Measurements from ENCODE around the gene SELENOP. TPM values are rescaled to one million over a fixed set of nuclear protein-coding genes. Genes with fewer than 3 reads are reported as not detected.

The SELENOP gene, protein sequence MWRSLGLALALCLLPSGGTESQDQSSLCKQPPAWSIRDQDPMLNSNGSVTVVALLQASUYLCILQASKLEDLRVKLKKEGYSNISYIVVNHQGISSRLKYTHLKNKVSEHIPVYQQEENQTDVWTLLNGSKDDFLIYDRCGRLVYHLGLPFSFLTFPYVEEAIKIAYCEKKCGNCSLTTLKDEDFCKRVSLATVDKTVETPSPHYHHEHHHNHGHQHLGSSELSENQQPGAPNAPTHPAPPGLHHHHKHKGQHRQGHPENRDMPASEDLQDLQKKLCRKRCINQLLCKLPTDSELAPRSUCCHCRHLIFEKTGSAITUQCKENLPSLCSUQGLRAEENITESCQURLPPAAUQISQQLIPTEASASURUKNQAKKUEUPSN
- total RNA-seq (100 to 1,000 TPM in 2 of 4 donors, 10 to 100 TPM in 2; 88.4 to 155 (median 99.5) TPM), polyA plus RNA-seq (100 to 1,000 TPM in 1 of 3 donors, 10 to 100 TPM in 2; 34.3 to 152 (median 70.8) TPM)
- long read RNA-seq, donor 1, transcript SELENOP-202 (3 exons, 799 nt) = minor isoform, 7 of 60 reads
- long read RNA-seq, donor 1, transcript SELENOP-214 (5 exons, 2,243 nt) = major isoform, 52 of 60 reads
- long read RNA-seq, donor 1, partial matches to known transcripts = 0 of 60 reads
- long read RNA-seq, donor 1, other reads (novel, unspliced or antisense) = 0 of 60 reads
- long read RNA-seq, donor 2, transcript SELENOP-202 (3 exons, 799 nt) = minor isoform, 8 of 126 reads
- long read RNA-seq, donor 2, transcript SELENOP-214 (5 exons, 2,243 nt) = major isoform, 112 of 126 reads
- long read RNA-seq, donor 2, partial matches to known transcripts = 2 of 126 reads
- long read RNA-seq, donor 2, other reads (novel, unspliced or antisense) = 3 of 126 reads

DNA sequence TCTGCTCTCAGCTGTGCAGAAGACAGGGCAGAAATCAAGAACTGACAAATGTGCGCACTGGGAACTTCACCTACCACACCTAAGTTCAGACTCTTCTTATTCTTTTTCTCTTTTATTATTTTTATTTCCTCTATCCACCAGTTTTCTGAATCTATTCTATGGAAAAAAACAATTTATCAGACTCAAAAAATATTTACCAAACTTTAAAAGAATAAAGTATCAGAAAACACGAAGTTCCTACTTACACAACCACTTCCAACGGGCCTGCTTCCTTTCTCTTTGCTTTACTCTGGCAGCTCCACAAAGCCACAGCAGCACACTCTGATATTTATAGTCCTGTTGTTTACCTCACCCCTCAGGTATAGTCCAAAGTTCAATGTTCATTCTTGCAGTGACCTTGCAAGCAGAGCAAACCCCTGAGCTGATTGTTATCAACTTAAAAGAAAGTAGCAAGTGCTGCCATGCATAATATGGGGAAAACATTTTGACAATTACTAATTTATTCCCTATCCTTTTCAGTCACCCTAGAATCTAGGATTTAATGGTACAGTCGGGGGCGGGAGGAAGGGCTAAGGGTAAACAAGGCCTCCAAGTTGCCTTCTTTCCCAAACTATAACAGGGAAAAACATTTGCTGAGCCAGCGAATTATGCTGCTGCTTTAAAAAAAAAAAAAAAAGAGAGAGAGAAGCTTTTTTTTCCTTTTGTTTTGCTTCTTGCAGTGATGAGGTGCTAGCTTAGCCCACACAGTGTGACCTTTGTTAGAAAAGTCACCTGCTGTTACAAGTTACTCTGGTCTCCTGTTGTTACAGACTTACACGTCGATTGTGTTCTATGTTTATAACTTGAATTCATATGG lies at the start of gene SELENOP:
TSS of gene SELENOP (minus strand) at position 302 of the 856 bp plus-strand sequence. CDS start 3,539 bp downstream, outside the sequence.
- H3K27me3 ChIP-seq (ENCODE audit: insufficient read depth in 3 of 3, low read length in 2 of 3) = no peaks in the 10 kb centered on the region
- peak within 1 kb of the TSS; percentile 92 for H3K27ac ChIP-seq
- H3K4me3 ChIP-seq = peak within 1 kb of the TSS; percentile 82
- peaks cover 28% of the 10 kb centered on the region for H3K4me1 ChIP-seq
- TF ChIP-seq, protein P1, sequence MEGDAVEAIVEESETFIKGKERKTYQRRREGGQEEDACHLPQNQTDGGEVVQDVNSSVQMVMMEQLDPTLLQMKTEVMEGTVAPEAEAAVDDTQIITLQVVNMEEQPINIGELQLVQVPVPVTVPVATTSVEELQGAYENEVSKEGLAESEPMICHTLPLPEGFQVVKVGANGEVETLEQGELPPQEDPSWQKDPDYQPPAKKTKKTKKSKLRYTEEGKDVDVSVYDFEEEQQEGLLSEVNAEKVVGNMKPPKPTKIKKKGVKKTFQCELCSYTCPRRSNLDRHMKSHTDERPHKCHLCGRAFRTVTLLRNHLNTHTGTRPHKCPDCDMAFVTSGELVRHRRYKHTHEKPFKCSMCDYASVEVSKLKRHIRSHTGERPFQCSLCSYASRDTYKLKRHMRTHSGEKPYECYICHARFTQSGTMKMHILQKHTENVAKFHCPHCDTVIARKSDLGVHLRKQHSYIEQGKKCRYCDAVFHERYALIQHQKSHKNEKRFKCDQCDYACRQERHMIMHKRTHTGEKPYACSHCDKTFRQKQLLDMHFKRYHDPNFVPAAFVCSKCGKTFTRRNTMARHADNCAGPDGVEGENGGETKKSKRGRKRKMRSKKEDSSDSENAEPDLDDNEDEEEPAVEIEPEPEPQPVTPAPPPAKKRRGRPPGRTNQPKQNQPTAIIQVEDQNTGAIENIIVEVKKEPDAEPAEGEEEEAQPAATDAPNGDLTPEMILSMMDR (IDR thresholded peaks at IDR 0.05) = no peak
- intact Hi-C loops (cut with DNase I) = loop anchor here (5.0 kb wide), 1 partner anchor 75 kb away; no protein-coding TSS in a partner anchor
- DNase-seq (peak; percentile 30 to 56), ATAC-seq (peak; percentile 90 to 94 (median 92))
- WGBS, 3 donors = 3 to 15% (median 5%) methylated on average over 8 of the region's 8 CpGs
- H3K36me3 ChIP-seq (ENCODE audit: insufficient read depth in 1 of 2, low read depth in 1 of 2) = peaks cover 2 to 16% of the 10 kb centered on the region in 2 donors
- H3K9me3 ChIP-seq = no peaks in the 10 kb centered on the region

- ATAC-seq (peak in 3 of 4 donors; percentile 54 to 90 (median 81)), DNase-seq (no peak)
- intact Hi-C loops (cut with DNase I) = no loop called here
- H3K36me3 ChIP-seq (ENCODE audit: insufficient read depth in 1 of 2, low read depth in 1 of 2) = no peaks in the 10 kb centered on the region
- peak overlapping the region; percentile 43 for H3K27ac ChIP-seq
- WGBS, 3 donors = 7 to 13% (median 9%) methylated on average over 7 of the region's 7 CpGs
- TF ChIP-seq, protein P1 (IDR thresholded peaks at IDR 0.05) = no peak
- H3K4me3 ChIP-seq = no peak overlapping the region
- no peaks in the 10 kb centered on the region for H3K9me3 ChIP-seq
- no peaks in the 10 kb centered on the region for H3K27me3 ChIP-seq (ENCODE audit: insufficient read depth in 3 of 3, low read length in 2 of 3)
- H3K4me1 ChIP-seq = peaks cover 7% of the 10 kb centered on the region
These were observed 47.0 kb upstream of the SELENOP start for GRCh38 chr5:42858687-42859086.

GRCh38 chr5:42858031-42858643 lies 46.4 kb upstream of the SELENOP start:
- no peaks in the 10 kb centered on the region for H3K27me3 ChIP-seq (ENCODE audit: insufficient read depth in 3 of 3, low read length in 2 of 3)
- peak; percentile 54 to 95 (median 80) for ATAC-seq
- no peak overlapping the region for H3K4me3 ChIP-seq
- TF ChIP-seq, protein P1 (IDR thresholded peaks at IDR 0.05) = no peak
- DNase-seq = no peak
- peak overlapping the region; percentile 43 for H3K27ac ChIP-seq
- H3K9me3 ChIP-seq = no peaks in the 10 kb centered on the region
- H3K36me3 ChIP-seq (ENCODE audit: insufficient read depth in 1 of 2, low read depth in 1 of 2) = no peaks in the 10 kb centered on the region
- WGBS, 3 donors = 3 to 15% (median 4%) methylated on average over 1 of the region's 1 CpG
- peaks cover 7% of the 10 kb centered on the region for H3K4me1 ChIP-seq
- intact Hi-C loops (cut with DNase I) = no loop called here

- TF ChIP-seq, protein P1 (IDR thresholded peaks at IDR 0.05) = no peak
- no peak overlapping the region for H3K4me3 ChIP-seq
- intact Hi-C loops (cut with DNase I) = no loop called here
- DNase-seq (no peak), ATAC-seq (no peak)
- H3K27ac ChIP-seq = no peak overlapping the region
- H3K36me3 ChIP-seq (ENCODE audit: insufficient read depth in 1 of 2, low read depth in 1 of 2) = no peaks in the 10 kb centered on the region
- no peaks in the 10 kb centered on the region for H3K27me3 ChIP-seq (ENCODE audit: insufficient read depth in 3 of 3, low read length in 2 of 3)
- H3K9me3 ChIP-seq = no peaks in the 10 kb centered on the region
- 30 to 52% (median 51%) methylated on average over 2 of the region's 2 CpGs for WGBS, 3 donors
- peaks cover 7% of the 10 kb centered on the region for H3K4me1 ChIP-seq
These were observed 44.1 kb upstream of the SELENOP start for GRCh38 chr5:42855811-42856210.
